ENCODE data around the gene LUZP1.

GRCh38 chr1:23152966-23153684, 15.5 kb downstream of the LUZP1 start:
- no peak for TF ChIP-seq CTCF (IDR thresholded peaks at IDR 0.05)
- TF ChIP-seq POLR2A (IDR thresholded peaks at IDR 0.05), result no peak

Data from suprapubic skin (tissue), 3 donors.